Dedifferentiated amniotic fluid mesenchymal stem cell (primary cell): ENCODE measurements around the gene SKI.
A peak's percentile ranks its signal among the peaks of the same experiment; 100 is the strongest.

Experiments
- DNase-seq: peaks from one replicate; pipeline ENCODE4 v3.0.0-alpha.2; 2016; ENCODE audit errors: extremely low spot score

The SKI gene

GRCh38 chr1:2209400-2210083, 18.6 kb upstream of the SKI start:
- DNase-seq = no peak

GRCh38 chr1:2210084-2210653, 17.9 kb upstream of the SKI start:
- DNase-seq = no peak

GRCh38 chr1:2210786-2211185, 17.3 kb upstream of the SKI start:
- no peak for DNase-seq

- no peak for DNase-seq
Measured at GRCh38 chr1:2212274-2212531, 15.9 kb upstream of the SKI start.

GRCh38 chr1:2212532-2213491, 15.3 kb upstream of the SKI start:
- peak; percentile 97 for DNase-seq

DNA sequence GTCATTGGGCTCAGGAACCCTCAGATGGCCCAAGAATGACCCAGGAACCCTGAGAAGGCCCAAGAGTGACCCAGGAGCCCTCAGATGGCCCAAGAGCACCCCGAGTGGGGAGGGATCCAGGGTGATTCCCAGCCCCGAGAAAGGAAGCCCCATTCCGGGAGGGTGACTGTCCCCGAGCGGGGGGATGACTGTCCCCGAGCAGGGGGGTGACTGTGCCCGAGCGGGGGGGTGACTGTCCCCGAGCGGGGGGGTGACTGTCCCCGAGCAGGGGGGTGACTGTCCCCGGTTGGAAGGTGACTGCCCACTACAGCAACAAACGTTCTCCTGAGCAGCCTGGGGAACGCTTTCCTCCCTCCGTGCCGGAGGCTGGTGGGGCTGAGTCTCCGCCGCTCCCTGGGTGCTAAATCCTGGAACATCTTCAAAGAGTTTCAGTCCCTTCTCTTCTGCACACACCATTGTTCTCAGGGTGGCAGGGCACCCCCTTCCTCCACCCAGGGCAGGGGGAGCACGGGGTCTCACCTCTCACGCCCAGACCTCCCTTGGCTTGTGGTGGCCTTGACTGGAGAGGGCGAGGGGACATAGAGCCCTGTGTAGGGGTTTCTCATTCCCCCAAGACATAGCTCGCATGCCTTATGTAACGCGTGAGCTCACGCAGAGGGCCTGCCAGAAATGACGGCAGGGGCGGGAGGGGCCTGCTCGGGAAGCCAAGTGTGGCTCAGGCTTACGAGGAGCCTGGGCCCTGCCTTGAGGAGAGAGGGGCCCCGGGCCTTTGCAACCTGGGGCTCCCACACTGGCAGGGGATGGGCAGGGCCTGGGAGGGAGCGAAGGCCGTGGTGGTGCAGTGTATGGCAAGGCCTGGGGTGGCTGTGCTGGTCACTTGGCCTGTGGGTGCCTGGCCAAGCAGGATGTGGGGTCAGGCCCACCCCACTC, 14.3 kb upstream of the SKI start:
- DNase-seq = peak; percentile 60

GRCh38 chr1:2214541-2215241, 13.4 kb upstream of the SKI start:
- DNase-seq = no peak

DNA sequence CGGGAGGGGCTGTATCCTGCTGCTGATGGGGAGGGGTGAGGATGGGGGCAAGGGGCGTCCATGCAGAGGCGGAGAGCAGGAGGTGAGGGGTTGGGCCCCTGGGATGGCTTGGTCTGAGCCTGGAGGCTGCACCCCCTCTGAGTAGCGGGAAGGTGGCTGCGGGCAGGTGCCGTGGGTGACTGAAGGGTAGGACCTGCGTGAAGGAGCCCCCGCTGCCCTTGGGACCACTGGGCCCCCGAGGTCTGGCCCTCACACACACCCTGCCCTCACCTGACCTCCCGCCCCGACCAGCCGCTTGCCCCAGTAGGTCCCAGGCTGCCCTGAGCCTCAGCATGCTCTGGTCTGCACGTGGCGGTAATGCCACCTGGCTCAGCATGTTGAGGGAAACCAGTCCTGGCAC, 12.8 kb upstream of the SKI start:
- DNase-seq = no peak

DNA sequence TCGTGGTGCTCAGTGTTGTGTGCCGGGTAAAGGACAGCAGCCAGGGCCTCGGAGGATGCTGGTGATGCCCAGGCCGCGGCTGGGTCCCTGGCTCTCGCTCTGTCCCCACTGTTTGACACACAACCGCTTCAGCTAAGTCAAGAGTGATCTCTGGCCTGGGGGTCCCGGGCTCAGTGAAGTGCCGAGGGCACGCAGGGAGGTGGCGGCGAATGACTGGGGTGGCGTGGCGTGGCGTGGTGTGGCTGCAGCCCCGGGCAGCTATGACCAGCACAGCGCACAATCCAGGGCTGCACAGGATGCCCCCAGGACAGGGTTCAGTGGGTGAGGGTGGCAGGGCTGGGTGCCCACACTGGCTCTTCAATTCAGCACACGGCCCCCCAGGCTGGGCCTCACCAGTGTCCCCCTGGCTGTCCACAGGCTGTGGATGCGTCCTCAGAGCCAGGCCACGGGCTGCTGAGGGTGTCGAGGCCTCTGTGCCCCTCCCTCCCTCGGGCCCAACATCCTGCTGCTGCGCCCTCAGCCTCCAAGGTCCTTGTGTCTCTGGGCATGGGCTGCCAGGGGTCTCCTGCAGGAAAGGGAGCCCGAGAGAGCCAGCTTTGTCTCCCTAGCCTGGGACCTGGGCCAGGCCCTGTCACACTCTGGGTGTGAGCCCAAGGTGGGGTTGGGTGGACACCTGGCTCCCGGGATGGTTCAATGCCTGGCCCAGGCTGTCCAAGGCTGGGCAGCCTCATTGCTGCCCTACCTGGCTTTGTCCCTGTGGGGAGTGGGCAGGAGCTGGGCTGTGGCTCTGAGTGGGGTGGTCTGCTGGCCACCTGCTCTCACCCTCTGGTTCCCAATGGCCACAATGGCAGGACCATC, 12.0 kb upstream of the SKI start:
- DNase-seq = no peak

DNA sequence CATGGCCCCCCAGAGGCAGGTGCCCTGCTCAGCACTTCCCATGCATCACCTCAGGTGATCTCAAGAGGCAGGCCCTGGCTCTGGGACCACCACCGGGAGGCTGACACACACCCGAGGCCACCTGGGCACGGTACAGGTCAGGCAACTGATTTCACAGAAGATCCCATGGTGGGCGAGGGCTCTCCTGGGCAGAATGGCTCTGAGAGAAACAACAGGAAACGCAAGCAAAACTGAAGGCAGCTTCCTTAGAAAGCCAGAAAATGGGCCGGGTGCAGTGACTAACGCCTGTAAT, 11.4 kb upstream of the SKI start:
- DNase-seq = no peak

DNA sequence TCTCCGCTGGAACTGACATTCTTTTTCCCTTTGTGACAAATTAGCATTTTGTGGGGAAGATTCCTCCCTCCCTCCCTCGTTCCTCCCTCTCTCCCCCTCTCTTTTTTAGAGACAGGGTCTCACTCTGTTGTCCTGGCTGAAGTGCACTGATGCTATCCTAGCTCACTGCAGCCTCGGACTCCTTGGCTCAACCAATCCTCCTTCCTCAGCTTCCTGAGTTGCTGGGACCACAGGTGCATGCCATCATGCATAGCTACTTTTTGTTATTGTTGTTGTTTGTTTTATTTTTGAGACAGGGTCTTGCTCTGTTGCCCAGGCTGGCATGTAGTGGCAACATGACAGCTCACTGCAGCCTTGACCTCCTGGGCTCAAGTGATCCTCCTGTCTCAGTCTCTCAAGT, 6.8 kb upstream of the SKI start:
- DNase-seq = no peak

GRCh38 chr1:2224170-2224584, 3.9 kb upstream of the SKI start:
- DNase-seq = no peak

DNA sequence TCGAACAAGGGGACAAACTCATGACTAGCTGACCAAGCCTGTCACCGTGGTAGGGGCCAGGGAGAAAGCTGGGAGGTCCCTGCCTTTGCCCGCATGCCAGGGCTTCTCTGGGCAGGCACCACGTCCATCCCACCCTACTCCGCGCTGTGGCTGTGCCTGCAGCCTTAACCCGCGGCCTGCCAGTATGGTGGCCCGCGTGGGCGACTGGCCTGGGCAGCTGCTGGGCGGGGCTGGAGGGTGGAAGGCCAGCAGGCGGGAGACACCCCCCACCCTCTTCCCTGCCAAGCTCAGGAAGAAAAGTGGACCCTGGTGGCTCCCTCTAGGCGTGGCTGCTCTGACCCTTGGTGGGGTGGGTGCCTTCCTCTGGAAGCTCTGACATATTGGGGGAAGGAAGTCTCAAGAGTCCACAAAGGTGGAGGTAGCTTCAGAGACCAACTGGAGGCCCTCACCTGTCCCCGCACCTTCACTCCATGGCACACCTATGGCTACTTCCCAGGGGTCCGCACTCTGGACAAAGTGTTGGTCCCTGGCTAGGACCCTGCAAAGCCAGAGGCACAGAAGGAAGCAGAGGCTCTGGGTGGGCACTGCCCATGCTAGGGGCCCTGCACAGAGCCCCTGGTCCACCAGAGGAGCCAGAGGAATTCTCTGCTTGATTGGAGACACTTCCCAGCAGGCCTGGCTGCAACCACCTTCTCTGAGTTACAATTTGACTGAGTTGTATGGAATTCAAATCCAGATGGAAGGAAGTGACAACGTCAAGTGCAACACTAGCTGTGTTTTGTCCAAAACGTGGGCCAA, 3.3 kb upstream of the SKI start:
- DNase-seq = no peak

GRCh38 chr1:2226525-2227345, 1.4 kb upstream of the SKI start:
- no peak for DNase-seq

DNA sequence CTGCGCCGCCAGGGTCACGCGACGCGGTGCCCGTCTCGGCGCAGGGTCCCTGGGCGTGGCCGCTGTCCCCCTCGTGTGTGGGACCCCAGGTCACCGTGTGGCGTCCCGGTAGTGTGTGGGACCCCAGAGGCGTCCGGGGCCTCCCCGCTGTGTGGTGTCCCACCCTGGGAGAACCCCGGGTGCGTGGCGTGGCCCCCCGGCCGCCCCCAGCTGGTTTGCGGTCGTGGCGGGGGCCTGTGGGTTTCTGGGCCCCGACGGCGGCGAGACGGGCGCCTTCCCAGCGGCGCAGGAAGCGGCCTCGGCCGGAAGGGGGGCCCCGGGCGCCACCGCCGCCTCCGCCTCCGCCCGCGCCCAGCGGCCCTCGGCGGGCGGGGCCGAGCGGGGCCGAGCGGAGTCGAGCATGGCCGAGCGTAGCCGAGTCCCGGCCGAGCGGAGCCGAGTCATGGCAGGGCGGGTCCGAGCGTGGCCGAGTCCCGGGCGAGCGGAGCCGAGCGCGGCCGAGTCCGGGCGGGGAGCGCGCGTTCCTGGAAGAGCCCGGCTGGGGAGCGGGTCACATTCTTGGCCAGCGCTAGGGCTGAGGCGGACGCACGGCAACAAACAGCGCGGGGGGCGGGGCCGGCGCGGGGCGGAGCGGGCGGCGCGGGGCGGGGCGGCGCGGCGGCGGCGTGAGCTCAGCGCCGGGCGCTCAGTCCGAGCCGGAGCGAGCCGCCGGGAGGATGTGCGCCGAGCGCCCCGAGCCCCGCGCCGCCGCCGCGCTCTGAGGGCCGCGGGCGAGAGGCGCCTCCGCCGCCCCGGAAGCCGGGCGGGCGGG, 568 bp upstream of the SKI start:
- DNase-seq = peak; percentile 96

DNA sequence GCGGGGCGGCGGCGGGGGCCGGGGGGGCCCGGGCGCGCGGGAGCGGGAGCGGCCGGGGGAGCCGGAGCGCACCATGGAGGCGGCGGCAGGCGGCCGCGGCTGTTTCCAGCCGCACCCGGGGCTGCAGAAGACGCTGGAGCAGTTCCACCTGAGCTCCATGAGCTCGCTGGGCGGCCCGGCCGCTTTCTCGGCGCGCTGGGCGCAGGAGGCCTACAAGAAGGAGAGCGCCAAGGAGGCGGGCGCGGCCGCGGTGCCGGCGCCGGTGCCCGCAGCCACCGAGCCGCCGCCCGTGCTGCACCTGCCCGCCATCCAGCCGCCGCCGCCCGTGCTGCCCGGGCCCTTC, 546 bp downstream of the SKI start:
- DNase-seq = no peak

DNA sequence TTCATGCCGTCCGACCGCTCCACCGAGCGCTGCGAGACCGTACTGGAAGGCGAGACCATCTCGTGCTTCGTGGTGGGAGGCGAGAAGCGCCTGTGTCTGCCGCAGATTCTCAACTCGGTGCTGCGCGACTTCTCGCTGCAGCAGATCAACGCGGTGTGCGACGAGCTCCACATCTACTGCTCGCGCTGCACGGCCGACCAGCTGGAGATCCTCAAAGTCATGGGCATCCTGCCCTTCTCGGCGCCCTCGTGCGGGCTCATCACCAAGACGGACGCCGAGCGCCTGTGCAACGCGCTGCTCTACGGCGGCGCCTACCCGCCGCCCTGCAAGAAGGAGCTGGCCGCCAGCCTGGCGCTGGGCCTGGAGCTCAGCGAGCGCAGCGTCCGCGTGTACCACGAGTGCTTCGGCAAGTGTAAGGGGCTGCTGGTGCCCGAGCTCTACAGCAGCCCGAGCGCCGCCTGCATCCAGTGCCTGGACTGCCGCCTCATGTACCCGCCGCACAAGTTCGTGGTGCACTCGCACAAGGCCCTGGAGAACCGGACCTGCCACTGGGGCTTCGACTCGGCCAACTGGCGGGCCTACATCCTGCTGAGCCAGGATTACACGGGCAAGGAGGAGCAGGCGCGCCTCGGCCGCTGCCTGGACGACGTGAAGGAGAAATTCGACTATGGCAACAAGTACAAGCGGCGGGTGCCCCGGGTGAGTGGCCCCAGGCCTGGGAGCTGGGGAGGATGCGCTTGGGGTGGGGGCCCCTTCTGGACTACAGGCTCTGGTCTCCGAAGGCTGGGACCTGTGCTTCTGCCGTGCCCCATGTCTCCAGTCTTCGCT, 1.1 kb downstream of the SKI start:
- peak; percentile 52 for DNase-seq
